ENCODE measurements around the gene TGFBR3.

The TGFBR3 gene

GRCh38 chr1:91736715-91737615 lies 149.0 kb downstream of the TGFBR3 start:
- H3K4me3 ChIP-seq (ENCODE audit: control insufficient read depth, low read depth, low read length) = no peak overlapping the region
- DNase-seq (ENCODE audit: low read depth) = peak; percentile 73
- TF ChIP-seq CTCF (conservative IDR thresholded peaks at IDR 0.05; ENCODE audit: control insufficient read depth, insufficient read depth, low read depth, low read length) = no peak

DNA sequence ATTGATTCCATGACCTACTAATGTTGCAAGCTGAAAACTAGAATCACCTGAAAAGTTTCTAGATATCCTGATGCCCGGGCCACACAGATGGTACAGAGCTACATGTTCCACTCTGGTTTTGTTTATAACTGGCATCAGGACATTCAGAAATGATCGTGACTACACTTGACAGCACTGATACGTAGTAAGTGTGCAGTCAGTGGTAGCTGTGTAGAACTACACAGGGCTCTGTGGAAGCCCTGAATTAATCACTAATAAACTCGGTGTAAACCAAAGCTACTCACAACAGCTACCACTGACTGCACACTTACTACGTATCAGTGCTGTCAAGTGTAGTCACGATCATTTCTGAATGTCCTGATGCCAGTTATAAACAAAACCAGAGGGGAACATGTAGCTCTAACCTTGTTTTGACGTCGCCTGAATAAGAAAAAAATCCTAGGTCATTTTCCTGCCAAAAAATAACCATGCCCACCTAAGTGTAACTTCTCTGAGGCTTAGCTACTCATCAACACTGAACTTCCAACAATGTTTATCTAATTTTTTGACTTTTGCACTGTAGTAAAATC lies 149.7 kb downstream of the TGFBR3 start:
- no peak for TF ChIP-seq CTCF (conservative IDR thresholded peaks at IDR 0.05; ENCODE audit: control insufficient read depth, insufficient read depth, low read depth, low read length)
- H3K4me3 ChIP-seq (ENCODE audit: control insufficient read depth, low read depth, low read length) = no peak overlapping the region
- DNase-seq (ENCODE audit: low read depth) = no peak

GRCh38 chr1:91735266-91735845 lies 150.6 kb downstream of the TGFBR3 start:
- H3K4me3 ChIP-seq (ENCODE audit: control insufficient read depth, low read depth, low read length) = no peak overlapping the region
- TF ChIP-seq CTCF (conservative IDR thresholded peaks at IDR 0.05; ENCODE audit: control insufficient read depth, insufficient read depth, low read depth, low read length) = no peak
- DNase-seq (ENCODE audit: low read depth) = no peak

GRCh38 chr1:91734761-91735160 lies 151.2 kb downstream of the TGFBR3 start:
- TF ChIP-seq CTCF (conservative IDR thresholded peaks at IDR 0.05; ENCODE audit: control insufficient read depth, insufficient read depth, low read depth, low read length) = no peak
- no peak for DNase-seq (ENCODE audit: low read depth)
- H3K4me3 ChIP-seq (ENCODE audit: control insufficient read depth, low read depth, low read length) = no peak overlapping the region

GRCh38 chr1:91733108-91733710 lies 152.7 kb downstream of the TGFBR3 start:
- no peak overlapping the region for H3K4me3 ChIP-seq (ENCODE audit: control insufficient read depth, low read depth, low read length)
- no peak for DNase-seq (ENCODE audit: low read depth)
- no peak for TF ChIP-seq CTCF (conservative IDR thresholded peaks at IDR 0.05; ENCODE audit: control insufficient read depth, insufficient read depth, low read depth, low read length)

GRCh38 chr1:91732291-91733107 lies 153.5 kb downstream of the TGFBR3 start:
- peak; percentile 91 for DNase-seq (ENCODE audit: low read depth)
- no peak overlapping the region for H3K4me3 ChIP-seq (ENCODE audit: control insufficient read depth, low read depth, low read length)
- no peak for TF ChIP-seq CTCF (conservative IDR thresholded peaks at IDR 0.05; ENCODE audit: control insufficient read depth, insufficient read depth, low read depth, low read length)
